GM12878 (cell line): ENCODE results near the gene RNF149. TPM values are rescaled to one million over a fixed set of nuclear protein-coding genes. Genes with fewer than 3 reads are reported as not detected.

Experiments used
- ATAC-seq: fragments of 200-7000 bp; cut with Tn5 transposase; 3 replicates; pipeline ENCODE4 v1.9.1; 2020; ENCODE audit warnings: mild to moderate bottlenecking, moderate library complexity
- BruUV-seq: library from RNA; stranded (reverse); fragments of 400-500 nt; replicated peaks from 2 replicates; lab custom pipeline; 2021; lab: Mats Ljungman, UMichigan
- CTCF ChIA-PET: fragments of 300-600 bp; sonication (Branson Sonifier 250); formaldehyde crosslinking; extraction: SDS; loops from one replicate; lab custom pipeline; 2021; ENCODE audit warnings: inconsistent platforms; lab: Yijun Ruan, JAX
- POLR2A ChIA-PET: fragments of 350-600 bp; formaldehyde crosslinking; extraction: SDS; loops from one replicate; lab custom pipeline; 2021; ENCODE audit warnings: inconsistent platforms; lab: Charles Lee
- RAD21 ChIA-PET: fragments of 300-600 bp; sonication (Branson Sonifier 250); formaldehyde crosslinking; loops from one replicate; lab custom pipeline; 2023; ENCODE audit warnings: antibody characterized with exemption; ENCODE audit not compliant: unreplicated experiment; lab: Charles Lee
- SMC1A ChIA-PET: fragments of 300-600 bp; sonication (Branson Sonifier 250); formaldehyde crosslinking; loops from one replicate; lab custom pipeline; 2023; ENCODE audit not compliant: unreplicated experiment, uncharacterized antibody; lab: Charles Lee
- DNase-seq: peaks from one replicate; pipeline ENCODE4 v3.0.0-alpha.2; 2011; ENCODE audit warnings: low read depth, low spot score
- FAIRE-seq: peaks from 3 replicates; lab custom pipeline; 2011; peaks lifted over from hg19 to GRCh38; lab: Jason Lieb, UNC
- H2AFZ ChIP-seq: 2 replicates; pipeline ENCODE4 v1.6.0; 2011; ENCODE audit warnings: low read depth, low read length, control low read depth; ENCODE audit not compliant: control insufficient read depth
- H3K27ac ChIP-seq: 2 replicates; pipeline ENCODE4 v1.5.1; 2011; ENCODE audit warnings: control low read depth; ENCODE audit not compliant: control insufficient read depth, insufficient read depth
- H3K27me3 ChIP-seq, 2 experiments: replicated peaks in 1 of 2; 2 replicates each; pipeline versions ENCODE4 v1.6.0 to v1.6.1; 2011; ENCODE audit warnings: low read length in 1 of 2; ENCODE audit not compliant: control insufficient read depth in 2 of 2, insufficient read depth in 2 of 2
- H3K36me3 ChIP-seq, 2 experiments: 2 replicates each; pipeline ENCODE4 v1.5.1; 2011; ENCODE audit warnings: low read length in 1 of 2; ENCODE audit not compliant: control insufficient read depth in 2 of 2, insufficient read depth in 2 of 2
- H3K4me1 ChIP-seq: 2 replicates; pipeline ENCODE4 v1.6.1; 2011; ENCODE audit warnings: mild to moderate bottlenecking, low read length, moderate library complexity, mixed read lengths; ENCODE audit not compliant: control insufficient read depth, insufficient read depth
- H3K4me2 ChIP-seq: 2 replicates; pipeline ENCODE4 v1.6.0; 2011; ENCODE audit warnings: control low read depth; ENCODE audit not compliant: control insufficient read depth, insufficient read depth
- H3K4me3 ChIP-seq: fragments of 200-600 bp; sonication (generic); 2 replicates; pipeline ENCODE4 v1.5.1; 2016
- H3K79me2 ChIP-seq: 2 replicates; pipeline ENCODE4 v1.6.0; 2011; ENCODE audit warnings: low read length; ENCODE audit not compliant: control insufficient read depth, insufficient read depth
- H3K9ac ChIP-seq: 2 replicates; pipeline ENCODE4 v1.8.0; 2011; ENCODE audit warnings: low read length, control low read depth, mixed read lengths; ENCODE audit not compliant: control insufficient read depth, insufficient read depth
- H3K9me3 ChIP-seq: replicated peaks from 3 replicates; pipeline ENCODE4 v1.5.1; 2011; ENCODE audit warnings: mild to moderate bottlenecking, low read length; ENCODE audit not compliant: control insufficient read depth, insufficient read depth
- H4K20me1 ChIP-seq: 2 replicates; pipeline ENCODE4 v1.6.0; 2011; ENCODE audit not compliant: control insufficient read depth, insufficient read depth
- ATF3 ChIP-seq: IDR thresholded peaks from 2 replicates; pipeline ENCODE4 v1.6.1; 2011; ENCODE audit warnings: low read depth, mild to moderate bottlenecking, low read length, moderate library complexity, borderline replicate concordance; ENCODE audit errors: extremely low read depth
- CBX5 ChIP-seq: sonication (generic); IDR thresholded peaks from 2 replicates; pipeline ENCODE4 v1.6.1; 2016; ENCODE audit warnings: low read depth, moderate library complexity, mild to moderate bottlenecking, inconsistent platforms
- CHD2 ChIP-seq: IDR thresholded peaks from 2 replicates; pipeline ENCODE4 v1.6.1; 2011; ENCODE audit warnings: low read depth, low read length, improper control_type of control experiment, borderline replicate concordance
- CREB1 ChIP-seq: IDR thresholded peaks from 2 replicates; pipeline ENCODE4 v1.6.1; 2012; ENCODE audit warnings: low read depth, mild to moderate bottlenecking, inconsistent platforms
- E2F8 ChIP-seq: fragments of 450-650 bp; IDR thresholded peaks from 2 replicates; pipeline ENCODE4 v1.6.1; 2018; ENCODE audit warnings: mild to moderate bottlenecking, low read depth, moderate library complexity; ENCODE audit not compliant: partially characterized antibody
- HDGF ChIP-seq: fragments of 450-650 bp; IDR thresholded peaks from 2 replicates; pipeline ENCODE4 v1.6.1; 2016; ENCODE audit warnings: antibody characterized with exemption
- POLR2AphosphoS5 ChIP-seq: IDR thresholded peaks from 2 replicates; pipeline ENCODE4 v1.6.1; 2011; ENCODE audit warnings: mild to moderate bottlenecking, low read length, inconsistent platforms
- SKIL ChIP-seq: fragments of 450-650 bp; IDR thresholded peaks from 2 replicates; pipeline ENCODE4 v1.6.1; 2017; ENCODE audit warnings: mild to moderate bottlenecking, low read depth, inconsistent platforms; ENCODE audit not compliant: poor library complexity, severe bottlenecking
- SMAD1 ChIP-seq: fragments of 450-650 bp; IDR thresholded peaks from 2 replicates; pipeline ENCODE4 v1.6.1; 2018; ENCODE audit warnings: mild to moderate bottlenecking, low read depth; ENCODE audit not compliant: partially characterized antibody
- SP1 ChIP-seq: IDR thresholded peaks from one replicate; pipeline ENCODE4 v1.6.1; 2011; ENCODE audit warnings: low read depth, low read length
- WGBS: methylation state at CpG from one replicate; pipeline ENCODE4 v1.1.6; 2016; ENCODE audit warnings: low lambda C conversion rate; ENCODE audit not compliant: insufficient replicate concordance, insufficient coverage; ENCODE audit errors: missing lambda C conversion rate; 5-methylcytosine and 5-hydroxymethylcytosine counted together
- in situ Hi-C: fragments of 300-500 bp; cut with MboI; formaldehyde crosslinking; loops from 9 replicates; pipeline ENCODE4 v1.14.3; 2018; ENCODE audit warnings: mixed read lengths
- intact Hi-C: fragments of 100-400 bp; cut with micrococcal nuclease; formaldehyde crosslinking; loops from one replicate; pipeline ENCODE4 v1.14.2; 2022; ENCODE audit not compliant: unreplicated experiment
- polyA plus RNA-seq, 11 experiments: library from polyadenylated mRNA; depleted of rRNA in 4 of 11; unstranded in 6 of 11; stranded (reverse) in 5 of 11; fragments of >200 nt; fragmentation: Nextera tagmentation in 4 of 11; fragmentation: Illumina TruSeq in 1 of 11; extraction: Ambion mirVana in 4 of 11; extraction: Trizol in 1 of 11; gene quantifications; 1 replicate in 1 of 11; 2 replicates in 10 of 11; pipeline versions ENCODE4 v1.2.1 to v1.2.3, GENCODE V29; 2011 to 2016; ENCODE audit warnings: inconsistent platforms in 2 of 11, missing spikeins in 2 of 11, low read depth in 1 of 11
- total RNA-seq, 4 experiments: library from RNA; depleted of rRNA in 3 of 4; stranded (reverse); fragments of >200 nt in 3 of 4; fragmentation: Illumina TruSeq in 1 of 4; extraction: Trizol in 1 of 4; gene quantifications; 2 replicates each; pipeline versions ENCODE4 v1.2.1 to v1.2.3, GENCODE V29; 2013 to 2021

Gene RNF149
- total and polyA plus RNA-seq, 10 of the 15 experiments (the other 5 are each of a cell fraction or from before 2014, with no cell fraction given) = 5.2 to 38.4 (median 16.3) TPM

- TF ChIP-seq SKIL (no peak), ATF3 (no peak), CHD2 (no peak)
These were observed 998 bp downstream of the RNF149 start (continued) for GRCh38 chr2:101307503-101307902.

- Histone ChIP-seq H3K9ac (peak overlapping the region; percentile 14), H2AFZ (peak overlapping the region; percentile 8), H3K27ac (peak overlapping the region; percentile 41), H3K4me2 (peak overlapping the region; percentile 87), H3K4me1 (peaks cover 24% of the 10 kb centered on the region), H3K27me3 (no peaks in the 10 kb centered on the region), H3K79me2 (peaks cover 18% of the 10 kb centered on the region), H3K36me3 (no peaks in the 10 kb centered on the region), H4K20me1 (no peaks in the 10 kb centered on the region), H3K4me3 (peak overlapping the region; percentile 70), H3K9me3 (no peaks in the 10 kb centered on the region)
- DNase-seq (no peak), ATAC-seq (no peak), FAIRE-seq (no peak)
- in situ Hi-C loops (no loop called here), intact Hi-C loops (loop anchor here (5.0 kb wide), 1 partner anchor 34 kb away; no protein-coding TSS in a partner anchor)
- WGBS = 21% methylated on average over 7 of the region's 7 CpGs
- ChIA-PET RAD21 (interaction anchor here (0.7 to 1.0 kb wide), 3 partner anchors 34 to 54 kb away, joined by 3 to 4 read pairs (median 3); partner anchors contain the start of gene CNOT11), POLR2A (interaction anchor here (0.7 to 1.4 kb wide), 3 partner anchors 13 to 299 kb away, joined by 3 to 5 read pairs (median 4); partner anchors contain the start of gene CNOT11), CTCF (no interaction called here), SMC1A (interaction anchor here (1.3 to 1.6 kb wide), 2 partner anchors 35 to 53 kb away, joined by 3 to 6 read pairs; partner anchors contain the start of gene CNOT11)
- TF ChIP-seq E2F8 (peak; percentile 19), CBX5 (no peak), POLR2AphosphoS5 (no peak), CREB1 (no peak), SMAD1 (peak; percentile 8), HDGF (peak; percentile 52), SP1 (no peak)
- BruUV-seq = no TSS peak
These were observed 2.1 kb downstream of the RNF149 start for GRCh38 chr2:101306410-101306809.
